Upper lobe of left lung (tissue), 4 donors: ENCODE measurements around the gene GLDN.

ENCODE experiments used
- CTCF ChIP-seq, 6 experiments: fragments of 450-650 bp in 4 of 6; fragments of 200-600 bp in 2 of 6; sonication (generic) in 2 of 6; IDR thresholded peaks; one replicate each; pipeline ENCODE4 v1.5.1; 2016 to 2019; ENCODE audit warnings: antibody characterized with exemption in 6 of 6
- POLR2AphosphoS5 ChIP-seq, 2 donors: sonication (generic); formaldehyde crosslinking; IDR thresholded peaks; one replicate each; pipeline ENCODE4 v1.5.1; 2017; ENCODE audit warnings: antibody characterized with exemption in 2 of 2

GRCh38 chr15:51359981-51360380 is 18.5 kb downstream of the GLDN start:
- TF ChIP-seq POLR2AphosphoS5 (IDR thresholded peaks at IDR 0.05) = no peak
- no peak for TF ChIP-seq CTCF (IDR thresholded peaks at IDR 0.05)
